Breast epithelium (tissue), 3 donors: Measurements from ENCODE around the gene RCAN1.

Experiments used
- POLR2A ChIP-seq: fragments of 450-650 bp; IDR thresholded peaks from one replicate; pipeline ENCODE4 v1.6.1; 2016; ENCODE audit warnings: antibody characterized with exemption, mild to moderate bottlenecking, moderate library complexity
- POLR2AphosphoS5 ChIP-seq, 3 donors: sonication (generic); formaldehyde crosslinking; IDR thresholded peaks; one replicate each; pipeline ENCODE4 v1.6.1; 2017; ENCODE audit warnings: antibody characterized with exemption in 3 of 3
- TF ChIP-seq, protein P1 (sequence below), 3 donors: fragments of 450-650 bp; IDR thresholded peaks; one replicate each; pipeline ENCODE4 v1.5.1; 2016 to 2017; ENCODE audit warnings: antibody characterized with exemption in 3 of 3, mild to moderate bottlenecking in 3 of 3, moderate library complexity in 3 of 3

DNA sequence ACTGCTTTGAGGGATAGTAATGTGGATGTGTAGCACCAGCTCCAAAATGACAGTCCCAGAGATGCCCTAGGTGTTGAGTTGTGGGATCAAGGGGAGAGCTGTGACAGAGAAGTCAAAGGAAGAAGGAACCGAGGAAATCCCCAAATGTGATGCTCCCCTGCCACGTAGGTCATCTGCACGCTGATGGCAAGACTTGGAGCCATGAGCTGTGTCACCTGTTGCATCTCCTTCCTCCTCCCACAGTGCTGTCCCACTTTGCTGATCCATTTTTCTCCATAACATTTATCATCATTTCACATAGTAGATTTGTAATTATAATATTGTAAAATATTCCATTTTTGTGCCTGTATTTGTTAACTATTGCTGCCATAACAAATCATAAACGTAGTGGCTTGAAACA is 17.6 kb upstream of the RCAN1 start:
- TF ChIP-seq, protein P1, sequence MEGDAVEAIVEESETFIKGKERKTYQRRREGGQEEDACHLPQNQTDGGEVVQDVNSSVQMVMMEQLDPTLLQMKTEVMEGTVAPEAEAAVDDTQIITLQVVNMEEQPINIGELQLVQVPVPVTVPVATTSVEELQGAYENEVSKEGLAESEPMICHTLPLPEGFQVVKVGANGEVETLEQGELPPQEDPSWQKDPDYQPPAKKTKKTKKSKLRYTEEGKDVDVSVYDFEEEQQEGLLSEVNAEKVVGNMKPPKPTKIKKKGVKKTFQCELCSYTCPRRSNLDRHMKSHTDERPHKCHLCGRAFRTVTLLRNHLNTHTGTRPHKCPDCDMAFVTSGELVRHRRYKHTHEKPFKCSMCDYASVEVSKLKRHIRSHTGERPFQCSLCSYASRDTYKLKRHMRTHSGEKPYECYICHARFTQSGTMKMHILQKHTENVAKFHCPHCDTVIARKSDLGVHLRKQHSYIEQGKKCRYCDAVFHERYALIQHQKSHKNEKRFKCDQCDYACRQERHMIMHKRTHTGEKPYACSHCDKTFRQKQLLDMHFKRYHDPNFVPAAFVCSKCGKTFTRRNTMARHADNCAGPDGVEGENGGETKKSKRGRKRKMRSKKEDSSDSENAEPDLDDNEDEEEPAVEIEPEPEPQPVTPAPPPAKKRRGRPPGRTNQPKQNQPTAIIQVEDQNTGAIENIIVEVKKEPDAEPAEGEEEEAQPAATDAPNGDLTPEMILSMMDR (IDR thresholded peaks at IDR 0.05) = no peak
- TF ChIP-seq POLR2A = no peak
- no peak for TF ChIP-seq POLR2AphosphoS5 (IDR thresholded peaks at IDR 0.05)
